OCI-LY3 (cell line): ENCODE results near the gene CLIP4.

Experiments
- CTCF ChIP-seq: fragments of 200-600, 300-600 bp; sonication (generic); IDR thresholded peaks from 2 replicates; pipeline ENCODE4 v1.5.1; 2014; ENCODE audit warnings: antibody characterized with exemption, low read length, low read depth
- EZH2phosphoT487 ChIP-seq: fragments of 200-600 bp; shearing (Covaris generic); IDR thresholded peaks from 2 replicates; pipeline ENCODE4 v1.6.1; 2018; ENCODE audit warnings: antibody characterized with exemption, mixed run types, low read depth

GRCh38 chr2:29162204-29162928 lies 47.2 kb downstream of the CLIP4 start:
- TF ChIP-seq CTCF, result no peak
- TF ChIP-seq EZH2phosphoT487, result no peak
